Skeletal muscle tissue (tissue), 4 donors: ENCODE results near the gene TACR3. TPM values are rescaled to one million over a fixed set of nuclear protein-coding genes. Genes with fewer than 3 reads are reported as not detected.
A peak's percentile ranks its signal among the peaks of the same experiment; 100 is the strongest.
"Not testable (repeated sequence)": the region's sequence is repeated elsewhere in the genome, so short reads cannot be mapped to it uniquely, and the experiment has no call there.

Source experiments
- H3K27ac ChIP-seq: one replicate; pipeline ENCODE4 v1.7.0; 2013; ENCODE audit warnings: mild to moderate bottlenecking, low read depth, low read length, inconsistent platforms
- H3K27me3 ChIP-seq, 3 donors: one replicate each; pipeline ENCODE4 v1.7.0; 2013; ENCODE audit warnings: low read length in 3 of 3; ENCODE audit not compliant: control insufficient read depth in 3 of 3, insufficient read depth in 3 of 3
- H3K36me3 ChIP-seq, 3 donors: one replicate each; pipeline ENCODE4 v1.7.0; 2013; ENCODE audit warnings: low read length in 3 of 3; ENCODE audit not compliant: control insufficient read depth in 3 of 3, insufficient read depth in 3 of 3
- H3K4me1 ChIP-seq, 3 donors: one replicate each; pipeline ENCODE4 v1.7.0; 2013; ENCODE audit warnings: low read length in 3 of 3, mild to moderate bottlenecking in 3 of 3; ENCODE audit not compliant: control insufficient read depth in 3 of 3, insufficient read depth in 3 of 3
- H3K4me3 ChIP-seq, 3 donors: one replicate each; pipeline ENCODE4 v1.7.0; 2013; ENCODE audit warnings: low read length in 3 of 3
- H3K9ac ChIP-seq, 3 donors: one replicate each; pipeline ENCODE4 v1.7.0; 2013; ENCODE audit warnings: low read length in 3 of 3, mild to moderate bottlenecking in 3 of 3, moderate library complexity in 2 of 3, low read depth in 1 of 3
- H3K9me3 ChIP-seq, 3 donors: one replicate each; pipeline ENCODE4 v1.7.0; 2013; ENCODE audit warnings: low read length in 3 of 3; ENCODE audit not compliant: control insufficient read depth in 3 of 3
- total RNA-seq: library from RNA; depleted of rRNA; stranded (reverse); fragments of >200 nt; gene quantifications from one replicate; pipeline ENCODE4 v1.2.3, GENCODE V29; 2014
- donor health status: Osteomylitis.

Gene TACR3
- total RNA-seq: 4.2 TPM

DNA sequence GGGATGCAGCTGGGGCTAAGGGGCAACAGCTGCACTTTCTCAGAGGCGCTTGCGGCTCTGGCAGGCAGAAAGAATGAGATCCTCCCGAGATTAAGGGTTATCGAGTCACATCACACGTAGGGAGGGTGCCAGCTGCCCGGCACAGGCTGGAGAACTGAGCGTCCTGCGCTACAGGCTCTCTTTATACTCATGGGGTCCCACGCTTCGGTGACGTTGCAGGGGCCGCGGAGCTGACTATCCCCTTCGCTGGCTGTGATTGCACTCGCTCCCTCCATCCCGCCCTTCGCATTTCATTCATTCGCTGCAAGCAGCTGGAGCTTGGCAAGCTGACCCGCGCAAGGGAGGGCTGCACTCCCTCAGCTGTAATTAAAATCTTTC is at the start of gene TACR3:
Gene TACR3, minus strand, starts transcription at position 156 of the 378 bp plus-strand sequence. CDS start 310 bp downstream, outside the sequence.
- no peak within 1 kb of the TSS for H3K27ac ChIP-seq
- peak within 1 kb of the TSS; percentile 27 to 50 (median 29) for H3K4me3 ChIP-seq

GRCh38 chr4:103757631-103758030 is 37.8 kb upstream of the TACR3 start:
- Histone ChIP-seq H3K4me1 (no peaks in the 10 kb centered on the region), H3K9ac (no peak overlapping the region), H3K4me3 (no peak overlapping the region), H3K27ac (no peak overlapping the region), H3K9me3 (peaks cover 0 to 2% (median 0%) of the 10 kb centered on the region in 3 donors), H3K36me3 (no peaks in the 10 kb centered on the region), H3K27me3 (no peaks in the 10 kb centered on the region)

More for the DNA sequence above, at the start of gene TACR3:
- Histone ChIP-seq H3K27me3 (peaks cover 10 to 15% (median 13%) of the 10 kb centered on the region in 3 donors), H3K36me3 (no peaks in the 10 kb centered on the region), H3K4me1 (peaks cover 0 to 9% (median 7%) of the 10 kb centered on the region in 3 donors), H3K9ac (no peak within 1 kb of the TSS), H3K9me3 (no peaks in the 10 kb centered on the region)

DNA sequence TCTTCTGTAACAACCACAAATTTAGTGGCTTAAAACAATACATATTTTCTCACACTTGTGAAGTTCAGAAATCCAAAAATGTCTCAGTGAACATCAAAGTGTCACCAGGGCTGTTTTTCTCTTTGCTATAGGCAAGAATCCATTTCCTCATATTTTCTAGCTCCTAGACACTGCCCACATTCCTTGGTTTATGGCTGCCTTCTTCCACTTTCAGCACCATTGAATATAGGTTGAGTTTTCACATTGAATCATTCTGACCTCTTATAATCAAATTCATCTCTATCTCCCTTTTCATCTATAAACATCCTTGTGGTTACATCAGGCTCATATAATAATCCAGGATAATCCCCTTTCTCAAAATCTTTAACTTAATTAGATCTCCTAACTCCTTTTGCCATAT is 37.0 kb upstream of the TACR3 start:
- Histone ChIP-seq H3K27ac (no peak overlapping the region), H3K9ac (no peak overlapping the region), H3K9me3 (peaks cover 0 to 2% (median 0%) of the 10 kb centered on the region in 3 donors), H3K27me3 (no peaks in the 10 kb centered on the region), H3K36me3 (no peaks in the 10 kb centered on the region), H3K4me3 (no peak overlapping the region), H3K4me1 (no peaks in the 10 kb centered on the region)

DNA sequence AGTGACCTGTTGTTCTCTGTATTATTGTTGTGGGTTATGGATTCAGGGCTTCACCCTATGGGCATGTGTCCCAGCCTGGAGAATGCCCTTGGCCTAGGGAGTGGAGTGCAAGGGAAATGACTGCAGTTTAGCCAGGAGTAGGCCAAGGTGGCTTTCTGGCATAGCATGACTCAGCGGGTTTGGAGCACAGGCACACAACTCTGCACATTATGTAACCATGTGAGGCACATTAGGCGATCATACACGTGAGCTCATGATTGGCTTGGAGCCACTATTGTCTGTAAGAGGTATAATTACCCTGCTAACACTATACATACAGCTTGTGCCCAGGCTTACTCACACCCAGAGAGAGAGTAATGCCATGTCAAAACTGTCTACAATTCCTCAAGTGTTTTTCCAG is 35.1 kb upstream of the TACR3 start:
- H3K4me1 ChIP-seq: no peaks in the 10 kb centered on the region
- no peaks in the 10 kb centered on the region for H3K36me3 ChIP-seq
- no peak overlapping the region for H3K27ac ChIP-seq
- H3K4me3 ChIP-seq: no peak overlapping the region
- peaks cover 0 to 2% (median 0%) of the 10 kb centered on the region in 3 donors for H3K9me3 ChIP-seq
- no peak overlapping the region for H3K9ac ChIP-seq
- no peaks in the 10 kb centered on the region for H3K27me3 ChIP-seq

GRCh38 chr4:103753868-103754653 is 34.3 kb upstream of the TACR3 start:
- H3K4me3 ChIP-seq: no peak overlapping the region
- H3K9ac ChIP-seq: no peak overlapping the region
- no peaks in the 10 kb centered on the region for H3K4me1 ChIP-seq
- peaks cover 0 to 2% (median 0%) of the 10 kb centered on the region in 3 donors for H3K9me3 ChIP-seq
- H3K27ac ChIP-seq: no peak overlapping the region
- H3K36me3 ChIP-seq: no peaks in the 10 kb centered on the region
- H3K27me3 ChIP-seq: no peaks in the 10 kb centered on the region

GRCh38 chr4:103723150-103723549 is 3.4 kb upstream of the TACR3 start:
- not testable (repeated sequence) for H3K27ac ChIP-seq, H3K4me1 ChIP-seq, H3K9me3 ChIP-seq, H3K4me3 ChIP-seq, H3K36me3 ChIP-seq, H3K9ac ChIP-seq
- peaks cover 10 to 15% (median 13%) of the 10 kb centered on the region in 3 donors for H3K27me3 ChIP-seq

DNA sequence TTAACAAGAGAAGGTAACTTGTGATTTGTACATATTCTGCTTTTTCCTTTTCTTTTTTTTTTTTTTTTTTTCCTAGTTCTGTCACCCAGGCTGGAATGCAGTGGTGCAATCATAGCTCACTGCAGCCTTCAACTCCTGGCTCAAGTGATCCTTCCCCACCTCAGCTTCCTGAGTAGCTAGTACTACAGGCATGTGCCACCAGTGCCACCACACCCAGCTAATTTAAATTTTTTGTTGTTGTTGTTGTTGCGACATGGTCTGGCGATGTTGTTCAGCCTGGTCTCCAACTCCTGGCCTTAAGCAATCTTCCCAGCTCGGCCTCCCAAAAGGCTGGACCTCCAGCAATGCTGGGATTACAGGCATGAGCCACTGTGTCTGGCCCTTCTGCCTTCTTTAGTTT is 1.5 kb upstream of the TACR3 start:
- peaks cover 0 to 9% (median 7%) of the 10 kb centered on the region in 3 donors for H3K4me1 ChIP-seq
- H3K27ac ChIP-seq: no peak overlapping the region
- H3K27me3 ChIP-seq: peaks cover 10 to 15% (median 13%) of the 10 kb centered on the region in 3 donors
- no peaks in the 10 kb centered on the region for H3K36me3 ChIP-seq
- no peak overlapping the region for H3K9ac ChIP-seq
- H3K9me3 ChIP-seq: no peaks in the 10 kb centered on the region
- H3K4me3 ChIP-seq: no peak overlapping the region

- Histone ChIP-seq H3K9me3 (no peaks in the 10 kb centered on the region), H3K4me1 (peaks cover 0 to 9% (median 7%) of the 10 kb centered on the region in 3 donors), H3K9ac (no peak overlapping the region), H3K36me3 (no peaks in the 10 kb centered on the region), H3K4me3 (no peak overlapping the region), H3K27ac (no peak overlapping the region), H3K27me3 (peaks cover 10 to 15% (median 13%) of the 10 kb centered on the region in 3 donors)
Measured at GRCh38 chr4:103720661-103721060, 876 bp upstream of the TACR3 start.

DNA sequence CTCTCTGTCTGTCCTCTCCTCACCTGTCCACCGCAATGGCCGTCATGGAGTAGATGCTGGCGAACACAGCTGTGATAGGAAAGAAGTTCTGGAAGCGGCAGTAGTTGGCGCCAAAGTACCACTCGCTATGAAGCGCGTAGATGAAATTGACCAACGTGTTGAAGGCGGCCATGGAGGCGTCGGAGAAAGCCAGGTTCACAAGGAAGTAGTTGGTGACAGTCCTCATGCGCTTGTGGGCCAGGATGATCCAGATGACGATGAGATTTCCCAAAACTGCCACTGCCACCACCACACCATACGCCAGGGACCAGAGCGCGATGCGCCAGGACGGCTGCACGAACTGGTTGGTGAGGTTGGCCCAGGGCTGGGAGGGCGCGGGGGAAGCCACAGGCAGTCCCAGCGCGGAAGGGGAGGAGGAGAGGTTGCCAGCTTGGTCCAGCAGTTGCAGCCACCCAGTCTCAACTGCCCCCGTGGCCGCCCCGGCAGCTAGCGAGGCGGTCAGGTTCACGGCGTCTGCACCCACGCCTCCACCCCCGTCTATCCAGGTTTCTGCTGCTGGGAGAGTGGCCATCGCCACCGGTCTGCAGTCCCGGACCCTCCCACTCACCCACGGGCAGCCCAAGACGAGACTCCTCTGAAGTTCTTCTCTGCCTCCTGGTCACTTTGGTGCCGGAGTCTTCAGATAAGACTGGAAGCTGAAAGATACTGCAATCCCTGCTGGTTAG is 518 bp downstream of the TACR3 start:
- H3K9me3 ChIP-seq: no peaks in the 10 kb centered on the region
- H3K4me1 ChIP-seq: peaks cover 0 to 9% (median 7%) of the 10 kb centered on the region in 3 donors
- H3K36me3 ChIP-seq: no peaks in the 10 kb centered on the region
- H3K27me3 ChIP-seq: peaks cover 10 to 15% (median 13%) of the 10 kb centered on the region in 3 donors
- peak overlapping the region in 2 of 3 donors; percentile 27 to 29 for H3K4me3 ChIP-seq
- H3K27ac ChIP-seq: no peak overlapping the region
- no peak overlapping the region for H3K9ac ChIP-seq

GRCh38 chr4:103692615-103693014 is 27.2 kb downstream of the TACR3 start:
- Histone ChIP-seq H3K36me3 (no peaks in the 10 kb centered on the region), H3K9me3 (no peaks in the 10 kb centered on the region), H3K4me1 (no peaks in the 10 kb centered on the region), H3K4me3 (no peak overlapping the region), H3K27ac (no peak overlapping the region), H3K27me3 (no peaks in the 10 kb centered on the region), H3K9ac (no peak overlapping the region)
